HEK293 (cell line): Measurements from ENCODE around the gene ZNF785.

Experiments
- SP2 ChIP-seq: fragments of 450-650 bp; formaldehyde crosslinking; IDR thresholded peaks from 2 replicates; pipeline ENCODE4 v1.5.1; 2016; ENCODE audit warnings: missing biosample characterization, missing genetic modification characterization
- ZNF221 ChIP-seq: fragments of 450-650 bp; formaldehyde crosslinking; IDR thresholded peaks from 2 replicates; pipeline ENCODE4 v1.5.1; 2017; ENCODE audit warnings: missing biosample characterization, missing genetic modification characterization, borderline replicate concordance
- ZNF23 ChIP-seq: fragments of 450-650 bp; formaldehyde crosslinking; IDR thresholded peaks from 2 replicates; pipeline ENCODE4 v1.5.1; 2016; ENCODE audit warnings: missing biosample characterization, missing genetic modification characterization, borderline replicate concordance
- ZNF292 ChIP-seq: fragments of 450-650 bp; formaldehyde crosslinking; IDR thresholded peaks from 2 replicates; pipeline ENCODE4 v1.5.1; 2016; ENCODE audit warnings: low read depth, missing biosample characterization, missing genetic modification characterization, borderline replicate concordance
- ZNF354C ChIP-seq: fragments of 450-650 bp; formaldehyde crosslinking; IDR thresholded peaks from 2 replicates; pipeline ENCODE4 v1.5.1; 2016; ENCODE audit warnings: missing biosample characterization, missing genetic modification characterization, low read depth, borderline replicate concordance
- ZNF449 ChIP-seq: fragments of 450-650 bp; formaldehyde crosslinking; IDR thresholded peaks from 2 replicates; pipeline ENCODE4 v1.5.1; 2017; ENCODE audit warnings: missing biosample characterization, mild to moderate bottlenecking, missing genetic modification characterization, moderate library complexity
- ZNF521 ChIP-seq: fragments of 450-650 bp; formaldehyde crosslinking; IDR thresholded peaks from 2 replicates; pipeline ENCODE4 v1.5.1; 2017; ENCODE audit warnings: missing biosample characterization, mild to moderate bottlenecking, missing genetic modification characterization
- ZNF561 ChIP-seq: fragments of 450-650 bp; IDR thresholded peaks from 2 replicates; pipeline ENCODE4 v1.5.1; 2018; ENCODE audit warnings: missing biosample characterization, missing genetic modification characterization, borderline replicate concordance
- ZNF580 ChIP-seq: fragments of 450-650 bp; formaldehyde crosslinking; IDR thresholded peaks from 2 replicates; pipeline ENCODE4 v1.5.1; 2016; ENCODE audit warnings: missing biosample characterization, missing genetic modification characterization
- ZNF596 ChIP-seq: fragments of 450-650 bp; IDR thresholded peaks from 2 replicates; pipeline ENCODE4 v1.5.0; 2018; ENCODE audit warnings: missing biosample characterization, mild to moderate bottlenecking, missing genetic modification characterization, moderate library complexity
- TF ChIP-seq, protein P1 (sequence below): fragments of 450-650 bp; formaldehyde crosslinking; IDR thresholded peaks from 2 replicates; pipeline ENCODE4 v1.5.1; 2016; ENCODE audit warnings: missing biosample characterization, missing genetic modification characterization
- TF ChIP-seq, protein P2 (sequence below): fragments of 450-650 bp; formaldehyde crosslinking; IDR thresholded peaks from 2 replicates; pipeline ENCODE4 v1.5.1; 2016; ENCODE audit warnings: missing biosample characterization, missing genetic modification characterization

- no peak for TF ChIP-seq ZNF354C (tag by site-specific recombination)
- no peak for TF ChIP-seq ZNF561 (tag by site-specific recombination)
- no peak for TF ChIP-seq ZNF596 (tag by site-specific recombination)
- no peak for TF ChIP-seq ZNF23 (tag by site-specific recombination)
- TF ChIP-seq ZNF292 (tag by site-specific recombination): no peak
- TF ChIP-seq SP2: no peak
- TF ChIP-seq ZNF221 (tag by site-specific recombination): no peak
- TF ChIP-seq, protein P1, sequence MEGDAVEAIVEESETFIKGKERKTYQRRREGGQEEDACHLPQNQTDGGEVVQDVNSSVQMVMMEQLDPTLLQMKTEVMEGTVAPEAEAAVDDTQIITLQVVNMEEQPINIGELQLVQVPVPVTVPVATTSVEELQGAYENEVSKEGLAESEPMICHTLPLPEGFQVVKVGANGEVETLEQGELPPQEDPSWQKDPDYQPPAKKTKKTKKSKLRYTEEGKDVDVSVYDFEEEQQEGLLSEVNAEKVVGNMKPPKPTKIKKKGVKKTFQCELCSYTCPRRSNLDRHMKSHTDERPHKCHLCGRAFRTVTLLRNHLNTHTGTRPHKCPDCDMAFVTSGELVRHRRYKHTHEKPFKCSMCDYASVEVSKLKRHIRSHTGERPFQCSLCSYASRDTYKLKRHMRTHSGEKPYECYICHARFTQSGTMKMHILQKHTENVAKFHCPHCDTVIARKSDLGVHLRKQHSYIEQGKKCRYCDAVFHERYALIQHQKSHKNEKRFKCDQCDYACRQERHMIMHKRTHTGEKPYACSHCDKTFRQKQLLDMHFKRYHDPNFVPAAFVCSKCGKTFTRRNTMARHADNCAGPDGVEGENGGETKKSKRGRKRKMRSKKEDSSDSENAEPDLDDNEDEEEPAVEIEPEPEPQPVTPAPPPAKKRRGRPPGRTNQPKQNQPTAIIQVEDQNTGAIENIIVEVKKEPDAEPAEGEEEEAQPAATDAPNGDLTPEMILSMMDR (tag by site-specific recombination): no peak
- no peak for TF ChIP-seq ZNF521 (tag by site-specific recombination)
- no peak for TF ChIP-seq ZNF580 (tag by site-specific recombination)
- TF ChIP-seq ZNF449 (tag by site-specific recombination): no peak
- TF ChIP-seq, protein P2, sequence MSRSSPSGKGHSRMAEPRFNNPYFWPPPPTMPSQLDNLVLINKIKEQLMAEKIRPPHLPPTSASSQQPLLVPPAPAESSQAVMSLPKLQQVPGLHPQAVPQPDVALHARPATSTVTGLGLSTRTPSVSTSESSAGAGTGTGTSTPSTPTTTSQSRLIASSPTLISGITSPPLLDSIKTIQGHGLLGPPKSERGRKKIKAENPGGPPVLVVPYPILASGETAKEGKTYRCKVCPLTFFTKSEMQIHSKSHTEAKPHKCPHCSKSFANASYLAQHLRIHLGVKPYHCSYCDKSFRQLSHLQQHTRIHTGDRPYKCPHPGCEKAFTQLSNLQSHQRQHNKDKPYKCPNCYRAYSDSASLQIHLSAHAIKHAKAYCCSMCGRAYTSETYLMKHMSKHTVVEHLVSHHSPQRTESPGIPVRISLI: no peak
These were observed 53.0 kb downstream of the ZNF785 start for GRCh38 chr16:30532285-30533145.
